Endothelial cell of umbilical vein (primary cell): ENCODE data around the gene SEMA4D. TPM values are rescaled to one million over a fixed set of nuclear protein-coding genes. Genes with fewer than 3 reads are reported as not detected.

Source experiments
- BruUV-seq: library from RNA; stranded (reverse); fragments of 400-500 nt; replicated peaks from 2 replicates; lab custom pipeline; 2021; lab: Mats Ljungman, UMichigan
- CTCF ChIA-PET: fragments of 300-600, 350-600 bp; sonication (Branson Sonifier 250); formaldehyde crosslinking; loops from one replicate; lab custom pipeline; 2021; ENCODE audit warnings: antibody characterized with exemption, inconsistent platforms; lab: Charles Lee
- POLR2A ChIA-PET: fragments of 300-600, 350-600 bp; sonication (Branson Sonifier 250); formaldehyde crosslinking; loops from one replicate; lab custom pipeline; 2021; ENCODE audit warnings: antibody characterized with exemption, inconsistent platforms; lab: Charles Lee
- DNase-seq: peaks from one replicate; pipeline ENCODE4 v3.0.0-alpha.2; 2011; ENCODE audit warnings: low read depth, low spot score
- FAIRE-seq: peaks from 2 replicates; lab custom pipeline; 2011; peaks lifted over from hg19 to GRCh38; lab: Jason Lieb, UNC
- H2AFZ ChIP-seq: 2 replicates; pipeline ENCODE4 v1.6.0; 2012; ENCODE audit warnings: low read depth, low read length, control low read depth, inconsistent platforms
- H3K27ac ChIP-seq: 2 replicates; pipeline ENCODE4 v1.5.1; 2011; ENCODE audit warnings: low read depth, mild to moderate bottlenecking, control low read depth, low read length, moderate library complexity; ENCODE audit not compliant: insufficient read depth
- H3K27me3 ChIP-seq, 2 experiments: 2 replicates each; pipeline versions ENCODE4 v1.6.0 to v1.6.1; 2011; ENCODE audit warnings: low read length in 2 of 2, mixed read lengths in 1 of 2; ENCODE audit not compliant: control insufficient read depth in 2 of 2, insufficient read depth in 2 of 2
- H3K36me3 ChIP-seq, 2 experiments: 2 replicates in 1 of 2; 3 replicates in 1 of 2; pipeline ENCODE4 v1.5.1; 2011; ENCODE audit warnings: low read length in 2 of 2, mild to moderate bottlenecking in 1 of 2, moderate library complexity in 1 of 2; ENCODE audit not compliant: control insufficient read depth in 2 of 2, insufficient read depth in 2 of 2; ENCODE audit errors: extremely low read depth in 1 of 2
- H3K4me1 ChIP-seq: 3 replicates; pipeline ENCODE4 v1.5.1; 2011; ENCODE audit warnings: mild to moderate bottlenecking, low read length; ENCODE audit not compliant: control insufficient read depth, insufficient read depth; ENCODE audit errors: extremely low read depth
- H3K4me2 ChIP-seq: 2 replicates; pipeline ENCODE4 v1.6.1; 2011; ENCODE audit warnings: low read length, control low read depth, mixed read lengths; ENCODE audit not compliant: insufficient read depth
- H3K4me3 ChIP-seq, 3 experiments: fragments of 200-600 bp in 1 of 3; sonication (generic), shearing (Covaris generic) in 1 of 3; replicated peaks in 1 of 3; 2 replicates each; pipeline ENCODE4 v1.5.1; 2011 to 2016; ENCODE audit warnings: control low read depth in 3 of 3, low read length in 3 of 3, mild to moderate bottlenecking in 2 of 3, inconsistent platforms in 1 of 3, low read depth in 1 of 3, moderate library complexity in 1 of 3; ENCODE audit not compliant: insufficient read depth in 1 of 3
- H3K79me2 ChIP-seq: 2 replicates; pipeline ENCODE4 v1.6.0; 2012; ENCODE audit warnings: low read length, inconsistent platforms; ENCODE audit not compliant: control insufficient read depth, insufficient read depth
- H3K9ac ChIP-seq: replicated peaks from 2 replicates; pipeline ENCODE3; 2011; ENCODE audit warnings: low read length, control low read depth; ENCODE audit not compliant: insufficient read depth; ENCODE audit errors: extremely low read depth
- H3K9me1 ChIP-seq: replicated peaks from 3 replicates; pipeline ENCODE4 v1.6.0; 2011; ENCODE audit warnings: mild to moderate bottlenecking, low read length; ENCODE audit not compliant: control insufficient read depth, insufficient read depth; ENCODE audit errors: extremely low read depth
- H3K9me3 ChIP-seq: replicated peaks from 2 replicates; pipeline ENCODE4 v1.5.1; 2012; ENCODE audit warnings: low read length, inconsistent platforms; ENCODE audit not compliant: control insufficient read depth, insufficient read depth
- H4K20me1 ChIP-seq: replicated peaks from 2 replicates; pipeline ENCODE3; 2011; ENCODE audit warnings: mild to moderate bottlenecking, low read length; ENCODE audit not compliant: control insufficient read depth, insufficient read depth; ENCODE audit errors: extremely low read depth
- CTCF ChIP-seq, 2 donors: IDR thresholded peaks; 1 replicate in 1 of 2; 2 replicates in 1 of 2; pipeline ENCODE4 v1.5.1; 2011; ENCODE audit warnings: low read length in 2 of 2, mild to moderate bottlenecking in 2 of 2, moderate library complexity in 2 of 2, control low read depth in 1 of 2, inconsistent platforms in 1 of 2, low read depth in 1 of 2; ENCODE audit not compliant: insufficient read depth in 1 of 2; ENCODE audit errors: extremely low read depth in 1 of 2
- EZH2 ChIP-seq: IDR thresholded peaks from 2 replicates; pipeline ENCODE4 v1.6.1; 2012; ENCODE audit warnings: borderline replicate concordance, low read depth, mild to moderate bottlenecking, moderate library complexity, low read length, inconsistent platforms; ENCODE audit not compliant: severe bottlenecking
- FOS ChIP-seq: IDR thresholded peaks from 2 replicates; pipeline ENCODE4 v1.6.1; 2011; ENCODE audit warnings: mild to moderate bottlenecking, low read length, moderate library complexity, borderline replicate concordance; ENCODE audit not compliant: insufficient read depth
- GATA2 ChIP-seq: IDR thresholded peaks from 2 replicates; pipeline ENCODE4 v1.7.0; 2011; ENCODE audit warnings: low read depth, mild to moderate bottlenecking, moderate library complexity, mixed read lengths, low read length; ENCODE audit not compliant: insufficient read length, insufficient read depth
- JUN ChIP-seq: IDR thresholded peaks from 2 replicates; pipeline ENCODE4 v1.6.1; 2011; ENCODE audit warnings: borderline replicate concordance, low read depth; ENCODE audit not compliant: insufficient read length, insufficient read depth
- MAX ChIP-seq: IDR thresholded peaks from 2 replicates; pipeline ENCODE4 v1.6.1; 2011; ENCODE audit not compliant: insufficient read depth, insufficient read length
- MYC ChIP-seq: IDR thresholded peaks from one replicate; pipeline ENCODE4 v1.6.1; 2011; ENCODE audit warnings: mild to moderate bottlenecking, low read depth, low read length
- POLR2A ChIP-seq: IDR thresholded peaks from 2 replicates; pipeline ENCODE4 v1.6.1; 2012; ENCODE audit warnings: low read depth, mild to moderate bottlenecking, control low read depth, low read length
- POLR2AphosphoS5 ChIP-seq: IDR thresholded peaks from 2 replicates; pipeline ENCODE4 v1.6.1; 2012; ENCODE audit warnings: low read depth, mild to moderate bottlenecking, control low read depth, low read length, moderate library complexity; ENCODE audit not compliant: insufficient read depth
- dilution Hi-C: fragments of 300-500 bp; cut with MboI; formaldehyde crosslinking; loops from one replicate; pipeline ENCODE4 v1.15.0; 2019; ENCODE audit warnings: low sequenced_read_pairs; ENCODE audit not compliant: extremely low pct_ligation_motif_present
- intact Hi-C: fragments of 100-400 bp; cut with micrococcal nuclease; formaldehyde crosslinking; loops from one replicate; pipeline ENCODE4 v1.10.0; 2022
- polyA plus RNA-seq, 4 experiments: library from polyadenylated mRNA; depleted of rRNA in 3 of 4; stranded (reverse) in 3 of 4; unstranded in 1 of 4; fragments of >200 nt; gene quantifications; 2 replicates each; pipeline versions ENCODE4 v1.2.1 to v1.2.3, GENCODE V29; 2011 to 2012; ENCODE audit warnings: missing spikeins in 1 of 4
- total RNA-seq: library from RNA; stranded (reverse); gene quantifications from 2 replicates; pipeline ENCODE4 v1.2.3, GENCODE V29; 2021

The SEMA4D gene
- total and polyA plus RNA-seq, 2 donors (not counting 3 experiments of a cell fraction or from before 2014, with no cell fraction given): 3.9 to 15.7 TPM

GRCh38 chr9:89411759-89412158 is 86.2 kb downstream of the SEMA4D start:
- Histone ChIP-seq H3K79me2 (no peaks in the 10 kb centered on the region), H3K36me3 (no peaks in the 10 kb centered on the region), H3K4me2 (no peak overlapping the region), H3K27ac (no peak overlapping the region), H3K9me1 (no peaks in the 10 kb centered on the region), H3K9ac (no peak overlapping the region), H2AFZ (no peak overlapping the region), H3K9me3 (no peaks in the 10 kb centered on the region), H4K20me1 (no peaks in the 10 kb centered on the region), H3K27me3 (no peaks in the 10 kb centered on the region), H3K4me3 (no peak overlapping the region), H3K4me1 (no peaks in the 10 kb centered on the region)
- no peak for FAIRE-seq
- CTCF ChIA-PET: no interaction called here
- no TSS peak for BruUV-seq
- TF ChIP-seq FOS: no peak
- TF ChIP-seq GATA2: no peak
- no peak for TF ChIP-seq POLR2A
- TF ChIP-seq POLR2AphosphoS5: no peak
- no peak for TF ChIP-seq JUN
- TF ChIP-seq CTCF (IDR thresholded peaks at IDR 0.05; ENCODE audit: extremely low read depth in 1 of 2, insufficient read depth in 1 of 2, low read depth in 1 of 2, low read length in 2 of 2): no peak
- no peak for TF ChIP-seq MAX
- no peak for TF ChIP-seq MYC
- TF ChIP-seq EZH2: no peak
- DNase-seq: no peak
- intact Hi-C loops (loop anchor here (2.0 kb wide), 1 partner anchor 137 kb away; no protein-coding TSS in a partner anchor), dilution Hi-C loops (no loop called here)
- POLR2A ChIA-PET: no interaction called here
